NCI-H1694 treated with DMSO at 0.1 percent for 48 hours (cell line): ENCODE data around the gene ABLIM1.

Source experiments
- DNase-seq: peaks from one replicate; lab custom pipeline; 2025; lab: John Stamatoyannopoulos, UW

ABLIM1 gene

GRCh38 chr10:114487815-114488536, 170.1 kb downstream of the ABLIM1 start:
- DNase-seq: no peak

- no peak for DNase-seq
Observed at GRCh38 chr10:114486938-114487814, 170.9 kb downstream of the ABLIM1 start.

GRCh38 chr10:114485696-114486400, 172.2 kb downstream of the ABLIM1 start:
- no peak for DNase-seq

- no peak for DNase-seq
Observed at GRCh38 chr10:114483575-114483974, 174.5 kb downstream of the ABLIM1 start.

GRCh38 chr10:114482480-114483304, 175.4 kb downstream of the ABLIM1 start:
- DNase-seq: no peak

GRCh38 chr10:114481055-114481454, 177.0 kb downstream of the ABLIM1 start:
- DNase-seq: no peak

- DNase-seq: no peak
Observed at GRCh38 chr10:114479836-114480235, 178.2 kb downstream of the ABLIM1 start.

- no peak for DNase-seq
Observed at GRCh38 chr10:114479307-114479706, 178.8 kb downstream of the ABLIM1 start.

GRCh38 chr10:114478281-114478680, 179.8 kb downstream of the ABLIM1 start:
- DNase-seq: no peak

- no peak for DNase-seq
Observed at GRCh38 chr10:114477285-114477684, 180.8 kb downstream of the ABLIM1 start.

GRCh38 chr10:114474989-114475388, 183.1 kb downstream of the ABLIM1 start:
- no peak for DNase-seq

- DNase-seq: no peak
Observed at GRCh38 chr10:114473776-114474175, 184.3 kb downstream of the ABLIM1 start.

GRCh38 chr10:114472877-114473253, 185.2 kb downstream of the ABLIM1 start:
- no peak for DNase-seq

- no peak for DNase-seq
Observed at GRCh38 chr10:114471906-114472876, 185.9 kb downstream of the ABLIM1 start.

GRCh38 chr10:114470956-114471905, 186.8 kb downstream of the ABLIM1 start:
- DNase-seq: peak; percentile 21

GRCh38 chr10:114470361-114470760, 187.7 kb downstream of the ABLIM1 start:
- DNase-seq: no peak

- no peak for DNase-seq
Observed at GRCh38 chr10:114458955-114459354, 199.1 kb downstream of the ABLIM1 start.

GRCh38 chr10:114458216-114458920, 199.7 kb downstream of the ABLIM1 start:
- DNase-seq: no peak

- DNase-seq: no peak
Observed at GRCh38 chr10:114453576-114453975, 204.5 kb downstream of the ABLIM1 start.
